Heart left ventricle (tissue), 13 donors: Measurements from ENCODE around the gene CENATAC.

Experiments used
- POLR2A ChIP-seq, 2 donors: fragments of 450-650 bp; IDR thresholded peaks; one replicate each; pipeline ENCODE4 v1.6.1; 2017; ENCODE audit warnings: antibody characterized with exemption in 2 of 2, mild to moderate bottlenecking in 2 of 2, moderate library complexity in 2 of 2
- TF ChIP-seq, protein P1 (sequence below), 12 donors: fragments of 200-600 bp; sonication (generic) in 4 of 12; IDR thresholded peaks; one replicate each; pipeline versions ENCODE4 v1.5.0 to v1.8.0; 2018 to 2022; ENCODE audit warnings: antibody characterized with exemption in 12 of 12, mild to moderate bottlenecking in 5 of 12
- donor health status: ischemic (EF 13 %, LVEDD 7.1; RV severe dilation, severe dysfunction).
- donor health status: DM: no; HTN: yes; CAD: no.
- donor health status: DM: no; HTN: no; CAD: no.
- donor health status: ischemic (EF 25% LVEDD 6.9; RV normal size, moderate dysfunction).
- donor health status: ischemic (EF 25% LVEDD 5.7; RV mildly dilated, moderate dysfunction).
- donor health status: ischemic (EF 35%, LVEDD 5.7; RV mildly dilated, moderate dysfunction).
- donor health status: nonischemic (EF 11% LVEDD 7.7; RV severe dilation, severe dysfunction).
- donor health status: DM: yes; HTN: yes; CAD: no.
- donor health status: PGD.
- donor health status: ischemic (EF 29% LVEDD 5.4; RV normal size, mild dysfunction).
- donor health status: nonischemic (EF 23%, LVEDD 6.1; RV moderate dilation, normal function).

DNA sequence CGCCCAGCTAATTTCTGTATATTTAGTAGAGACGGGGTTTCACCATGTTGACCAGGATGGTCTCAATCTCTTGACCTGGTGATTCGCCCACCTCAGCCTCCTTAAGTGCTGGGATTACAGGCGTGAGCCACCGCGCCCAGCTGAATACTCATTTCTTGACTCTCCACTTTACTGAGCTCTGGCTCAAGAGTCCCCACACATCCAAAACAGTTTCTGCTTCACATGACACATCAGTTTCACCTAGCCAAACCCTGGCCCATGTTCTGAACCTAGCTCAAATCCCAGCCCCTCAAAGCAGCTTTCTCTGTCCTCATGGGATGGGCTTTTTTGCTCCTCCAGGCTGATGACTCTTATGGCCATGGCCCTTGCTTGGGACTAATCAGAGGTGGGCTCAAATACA lies 49.3 kb downstream of the CENATAC start:
- no peak for TF ChIP-seq POLR2A (IDR thresholded peaks at IDR 0.05)
- TF ChIP-seq, protein P1, sequence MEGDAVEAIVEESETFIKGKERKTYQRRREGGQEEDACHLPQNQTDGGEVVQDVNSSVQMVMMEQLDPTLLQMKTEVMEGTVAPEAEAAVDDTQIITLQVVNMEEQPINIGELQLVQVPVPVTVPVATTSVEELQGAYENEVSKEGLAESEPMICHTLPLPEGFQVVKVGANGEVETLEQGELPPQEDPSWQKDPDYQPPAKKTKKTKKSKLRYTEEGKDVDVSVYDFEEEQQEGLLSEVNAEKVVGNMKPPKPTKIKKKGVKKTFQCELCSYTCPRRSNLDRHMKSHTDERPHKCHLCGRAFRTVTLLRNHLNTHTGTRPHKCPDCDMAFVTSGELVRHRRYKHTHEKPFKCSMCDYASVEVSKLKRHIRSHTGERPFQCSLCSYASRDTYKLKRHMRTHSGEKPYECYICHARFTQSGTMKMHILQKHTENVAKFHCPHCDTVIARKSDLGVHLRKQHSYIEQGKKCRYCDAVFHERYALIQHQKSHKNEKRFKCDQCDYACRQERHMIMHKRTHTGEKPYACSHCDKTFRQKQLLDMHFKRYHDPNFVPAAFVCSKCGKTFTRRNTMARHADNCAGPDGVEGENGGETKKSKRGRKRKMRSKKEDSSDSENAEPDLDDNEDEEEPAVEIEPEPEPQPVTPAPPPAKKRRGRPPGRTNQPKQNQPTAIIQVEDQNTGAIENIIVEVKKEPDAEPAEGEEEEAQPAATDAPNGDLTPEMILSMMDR (IDR thresholded peaks at IDR 0.05): no peak
